WTC11 (cell line): ENCODE measurements around the gene MORN2.

Experiments
- CTCF ChIP-seq: fragments of 200-600 bp; IDR thresholded peaks from 2 replicates; pipeline ENCODE4 v1.8.0; 2022; ENCODE audit warnings: antibody characterized with exemption
- E2F4 ChIP-seq: sonication (generic); formaldehyde crosslinking; IDR thresholded peaks from 2 replicates; pipeline ENCODE4 v1.8.1; 2022; ENCODE audit warnings: low read depth, mild to moderate bottlenecking, moderate library complexity, missing genetic modification reagents, borderline replicate concordance
- USF2 ChIP-seq: sonication (generic); formaldehyde crosslinking; IDR thresholded peaks from 2 replicates; pipeline ENCODE4 v1.8.1; 2023; ENCODE audit warnings: mild to moderate bottlenecking, missing genetic modification reagents, moderate library complexity

- TF ChIP-seq CTCF (no peak), E2F4 (CRISPR knock-in tag) (no peak), USF2 (no peak)
Measured at GRCh38 chr2:38907242-38907641, 31.5 kb downstream of the MORN2 start.
